Spinal cord (tissue), 10 donors: ENCODE results near the gene IGFL4. TPM values are rescaled to one million over a fixed set of nuclear protein-coding genes. Genes with fewer than 3 reads are reported as not detected.

Source experiments
- DNase-seq, 6 donors: peaks; one replicate each; pipeline versions ENCODE4 v3.0.0 to v3.0.0-alpha.2; 2013 to 2015; ENCODE audit warnings: low spot score in 6 of 6, low read depth in 4 of 6
- H3K27ac ChIP-seq: one replicate; pipeline ENCODE4 v1.5.1; 2013; ENCODE audit warnings: low read depth, low read length, control low read depth
- H3K27me3 ChIP-seq: one replicate; pipeline ENCODE4 v1.6.1; 2013; ENCODE audit warnings: low read length; ENCODE audit not compliant: control insufficient read depth, insufficient read depth
- H3K36me3 ChIP-seq: one replicate; pipeline ENCODE4 v1.6.1; 2013; ENCODE audit warnings: low read length; ENCODE audit not compliant: control insufficient read depth, insufficient read depth
- H3K4me1 ChIP-seq: one replicate; pipeline ENCODE4 v1.6.1; 2013; ENCODE audit warnings: low read length; ENCODE audit not compliant: control insufficient read depth, insufficient read depth
- H3K4me3 ChIP-seq: one replicate; pipeline ENCODE4 v1.5.1; 2013; ENCODE audit warnings: low read depth, low read length, control low read depth
- H3K9me3 ChIP-seq: one replicate; pipeline ENCODE4 v1.6.1; 2013; ENCODE audit warnings: low read length; ENCODE audit not compliant: control insufficient read depth, insufficient read depth
- WGBS: methylation state at CpG from one replicate; pipeline ENCODE4 v1.1.5; 2013; ENCODE audit warnings: missing lambda C conversion rate; ENCODE audit not compliant: insufficient coverage; 5-methylcytosine and 5-hydroxymethylcytosine counted together
- polyA plus RNA-seq, 2 donors: library from polyadenylated mRNA; unstranded; fragments of 120-200 nt; gene quantifications; one replicate each; pipeline ENCODE4 v1.2.1, GENCODE V29; 2013; ENCODE audit not compliant: insufficient read length in 2 of 2
- total RNA-seq, 2 donors: library from RNA; depleted of rRNA in 1 of 2; stranded (reverse); fragments of 120-200 nt in 1 of 2; fragments of >200 nt in 1 of 2; gene quantifications; one replicate each; pipeline versions ENCODE4 v1.2.3 to v1.2.4, GENCODE V29; 2013 to 2014
- donor health status: healthy.

The IGFL4 gene
- total and polyA plus RNA-seq, 4 donors: 1.6 to 12.0 (median 5.7) TPM

- H3K36me3 ChIP-seq: peaks cover 39% of the 10 kb centered on the region
- 55% methylated on average over 5 of the region's 11 CpGs for WGBS
- H3K4me1 ChIP-seq: peaks cover 10% of the 10 kb centered on the region
- DNase-seq: no peak
- H3K9me3 ChIP-seq: no peaks in the 10 kb centered on the region
- no peak overlapping the region for H3K27ac ChIP-seq
- H3K27me3 ChIP-seq: peaks cover 20% of the 10 kb centered on the region
- H3K4me3 ChIP-seq: no peak overlapping the region
These were observed 17.5 kb downstream of the IGFL4 start for GRCh38 chr19:46023311-46023779.

DNA sequence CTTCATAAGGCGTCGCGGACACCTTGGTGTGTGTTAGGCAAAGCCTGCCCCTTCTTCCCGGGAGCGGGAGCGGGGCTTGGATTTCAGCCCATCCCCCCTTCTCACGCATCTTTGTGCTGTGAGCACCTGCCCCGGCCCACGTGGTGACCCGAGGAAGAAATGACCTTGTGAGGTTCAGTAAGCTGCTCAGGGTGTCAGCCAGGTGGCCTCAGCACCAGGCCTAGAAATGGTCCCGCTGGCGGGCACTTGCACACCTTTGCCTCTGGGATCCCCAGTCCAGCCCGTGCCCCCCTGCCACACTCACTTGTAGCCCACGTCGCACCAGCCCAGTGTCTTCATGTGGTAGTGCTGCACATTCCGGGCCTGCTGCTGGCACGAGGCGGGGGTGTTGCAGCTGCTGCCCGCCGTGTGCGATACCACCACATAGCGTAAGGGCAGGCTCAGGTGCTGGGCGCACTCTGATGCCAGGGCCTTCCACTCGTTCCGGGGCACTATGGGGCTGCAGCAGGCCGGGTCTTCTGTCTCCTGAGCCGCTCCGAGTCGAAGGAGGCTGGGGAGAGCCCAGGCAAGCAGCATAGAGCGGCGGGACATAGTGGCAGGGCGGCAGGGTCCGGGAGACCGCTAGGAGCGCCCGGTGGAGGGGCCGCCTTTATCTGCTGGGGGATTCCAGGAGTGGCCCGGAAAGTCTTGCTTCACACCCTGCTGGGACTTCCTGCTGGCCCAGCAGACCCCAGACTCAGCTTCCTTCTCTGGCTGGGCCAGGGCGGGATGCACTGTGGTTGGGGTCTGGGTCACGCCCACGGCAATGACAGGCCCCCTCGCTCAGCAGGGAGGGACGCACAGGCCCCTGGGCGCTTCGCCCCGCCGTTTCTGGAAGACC, 18.1 kb downstream of the IGFL4 start, which contains the start of gene PGLYRP1:
TSS of gene PGLYRP1 (minus strand) at position 623 of the 880 bp plus-strand sequence. CDS start at position 591, 32 bp downstream.
- Histone ChIP-seq H3K9me3 (no peaks in the 10 kb centered on the region), H3K4me1 (peaks cover 10% of the 10 kb centered on the region), H3K27me3 (peaks cover 20% of the 10 kb centered on the region), H3K4me3 (no peak within 1 kb of the TSS), H3K36me3 (peaks cover 46% of the 10 kb centered on the region), H3K27ac (no peak within 1 kb of the TSS)
- peak in 1 of 6 donors; percentile 3 for DNase-seq
- 35% methylated on average over 47 of the region's 47 CpGs for WGBS

DNA sequence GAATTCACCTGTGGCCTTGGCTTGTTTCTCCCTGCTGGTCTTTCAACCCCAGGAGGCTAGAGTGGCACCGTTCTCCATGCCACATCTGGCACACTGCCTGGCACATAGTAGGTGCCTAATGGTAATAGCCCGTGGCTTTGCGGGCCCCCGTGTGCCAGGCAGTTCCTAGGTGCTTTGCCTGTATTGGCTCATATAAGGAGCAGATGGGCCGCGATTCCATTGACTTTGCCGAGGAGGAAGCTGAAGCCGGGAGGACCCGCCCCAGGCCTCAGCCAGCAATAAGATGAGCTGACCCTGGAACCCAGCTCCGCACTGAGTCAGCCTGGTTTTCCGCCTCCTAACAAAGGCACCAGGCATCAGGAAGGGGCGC, 18.8 kb downstream of the IGFL4 start:
- no peaks in the 10 kb centered on the region for H3K9me3 ChIP-seq
- H3K36me3 ChIP-seq: peaks cover 52% of the 10 kb centered on the region
- H3K4me3 ChIP-seq: no peak overlapping the region
- no peak overlapping the region for H3K27ac ChIP-seq
- H3K27me3 ChIP-seq: peaks cover 20% of the 10 kb centered on the region
- DNase-seq: no peak
- 51% methylated on average over 12 of the region's 12 CpGs for WGBS
- peaks cover 11% of the 10 kb centered on the region for H3K4me1 ChIP-seq

GRCh38 chr19:46021531-46022041, 19.2 kb downstream of the IGFL4 start:
- Histone ChIP-seq H3K9me3 (no peaks in the 10 kb centered on the region), H3K27me3 (peaks cover 20% of the 10 kb centered on the region), H3K36me3 (peaks cover 55% of the 10 kb centered on the region), H3K4me3 (no peak overlapping the region), H3K27ac (no peak overlapping the region), H3K4me1 (peaks cover 14% of the 10 kb centered on the region)
- 68% methylated on average over 11 of the region's 11 CpGs for WGBS
- DNase-seq: no peak

GRCh38 chr19:46020819-46021125, 20.0 kb downstream of the IGFL4 start:
- H3K9me3 ChIP-seq: no peaks in the 10 kb centered on the region
- peaks cover 59% of the 10 kb centered on the region for H3K36me3 ChIP-seq
- peaks cover 21% of the 10 kb centered on the region for H3K4me1 ChIP-seq
- peaks cover 26% of the 10 kb centered on the region for H3K27me3 ChIP-seq
- no peak for DNase-seq
- 86% methylated on average over 7 of the region's 7 CpGs for WGBS
- H3K27ac ChIP-seq: no peak overlapping the region
- H3K4me3 ChIP-seq: no peak overlapping the region

DNA sequence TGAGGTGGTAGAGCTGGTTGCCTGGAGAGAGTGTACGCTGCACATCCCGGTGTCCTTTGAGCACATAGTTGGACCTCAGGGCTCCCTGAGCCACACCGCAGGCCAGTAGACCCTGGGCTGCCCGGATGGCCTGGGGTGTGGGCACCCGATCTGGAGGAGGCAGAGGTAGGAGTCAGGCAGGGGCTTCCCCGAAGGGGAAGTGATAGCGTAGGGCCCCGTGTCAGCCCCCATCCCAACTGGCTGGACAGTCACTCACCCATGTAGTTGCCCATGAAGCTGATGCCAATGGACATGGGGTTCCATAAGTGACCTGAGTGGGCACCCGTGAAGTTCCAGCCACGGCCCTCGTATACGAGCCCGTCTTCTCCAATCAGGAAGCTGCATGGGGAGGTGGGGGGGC, 21.5 kb downstream of the IGFL4 start:
- DNase-seq: no peak
- Histone ChIP-seq H3K36me3 (peaks cover 59% of the 10 kb centered on the region), H3K9me3 (no peaks in the 10 kb centered on the region), H3K4me1 (peaks cover 33% of the 10 kb centered on the region), H3K4me3 (no peak overlapping the region), H3K27ac (no peak overlapping the region), H3K27me3 (peaks cover 35% of the 10 kb centered on the region)
- 97% methylated on average over 8 of the region's 13 CpGs for WGBS

- DNase-seq: no peak
These were observed 22.0 kb downstream of the IGFL4 start for GRCh38 chr19:46018729-46019251.

GRCh38 chr19:46017874-46018675, 22.7 kb downstream of the IGFL4 start:
- Histone ChIP-seq H3K9me3 (no peaks in the 10 kb centered on the region), H3K4me3 (no peak overlapping the region), H3K27me3 (peaks cover 34% of the 10 kb centered on the region), H3K4me1 (peaks cover 32% of the 10 kb centered on the region), H3K27ac (no peak overlapping the region), H3K36me3 (peaks cover 58% of the 10 kb centered on the region)
- WGBS: 97% methylated on average over 5 of the region's 15 CpGs
- DNase-seq: no peak

More at GRCh38 chr19:46018729-46019251, 22.0 kb downstream of the IGFL4 start:
- WGBS: 90% methylated on average over 10 of the region's 10 CpGs
- Histone ChIP-seq H3K27ac (no peak overlapping the region), H3K4me1 (peaks cover 33% of the 10 kb centered on the region), H3K9me3 (no peaks in the 10 kb centered on the region), H3K4me3 (no peak overlapping the region), H3K36me3 (peaks cover 59% of the 10 kb centered on the region), H3K27me3 (peaks cover 38% of the 10 kb centered on the region)

DNA sequence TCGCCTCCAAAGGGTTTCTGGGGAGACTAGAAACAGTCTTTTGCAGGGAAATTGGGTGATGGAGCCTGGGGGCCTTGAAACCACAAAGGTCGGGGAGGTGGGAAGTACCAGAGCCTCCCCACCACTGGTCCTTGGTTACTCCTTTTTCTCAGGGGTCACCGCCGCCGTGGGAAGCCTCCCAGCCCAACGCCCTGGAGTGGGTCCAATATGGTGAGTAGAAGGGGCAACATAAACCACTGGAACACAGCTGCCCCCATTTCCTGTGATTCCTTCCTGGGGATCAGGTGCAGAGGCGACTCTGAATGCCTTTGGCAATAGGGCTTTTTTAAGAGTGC, 23.7 kb downstream of the IGFL4 start:
- WGBS: 39% methylated on average over 3 of the region's 7 CpGs
- H3K4me1 ChIP-seq: peaks cover 26% of the 10 kb centered on the region
- no peak overlapping the region for H3K4me3 ChIP-seq
- H3K27me3 ChIP-seq: peaks cover 24% of the 10 kb centered on the region
- DNase-seq: no peak
- H3K27ac ChIP-seq: no peak overlapping the region
- no peaks in the 10 kb centered on the region for H3K9me3 ChIP-seq
- H3K36me3 ChIP-seq: peaks cover 48% of the 10 kb centered on the region
